Fibroblast of pulmonary artery (primary cell): ENCODE data around the gene GLRX3.

Experiments
- DNase-seq: peaks from one replicate; pipeline ENCODE4 v3.0.0-alpha.2; 2010; ENCODE audit warnings: low read depth
- H3K4me3 ChIP-seq: replicated peaks from 2 replicates; pipeline ENCODE4 v1.5.1; 2011; ENCODE audit warnings: low read depth, mild to moderate bottlenecking, control low read depth, low read length, moderate library complexity
- TF ChIP-seq, protein P1 (sequence below): IDR thresholded peaks from 2 replicates; pipeline ENCODE4 v1.5.1; 2011; ENCODE audit warnings: mild to moderate bottlenecking, control low read depth, low read length, inconsistent platforms; ENCODE audit errors: missing control alignments

GLRX3 gene

DNA sequence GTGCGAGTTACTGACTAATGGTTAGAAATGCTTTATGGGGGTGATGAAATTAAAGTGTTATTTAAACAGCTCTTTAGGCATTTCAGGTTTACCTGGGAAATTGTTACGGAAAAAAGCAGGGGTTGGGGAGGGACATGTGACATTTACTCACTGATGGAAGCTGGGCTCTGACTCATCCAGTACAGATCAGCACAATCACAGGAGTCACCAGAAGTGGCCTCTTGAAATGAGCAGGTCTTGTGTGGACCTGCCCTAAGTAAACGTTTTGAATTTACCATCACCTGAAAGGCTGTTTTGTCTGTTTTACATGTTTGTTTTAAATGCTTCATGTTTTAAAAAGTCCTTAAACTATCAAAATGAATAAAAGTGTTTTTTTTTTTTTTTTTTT, 2.3 kb downstream of the GLRX3 start:
- DNase-seq: peak; percentile 40
- peak overlapping the region; percentile 12 for H3K4me3 ChIP-seq
- TF ChIP-seq, protein P1, sequence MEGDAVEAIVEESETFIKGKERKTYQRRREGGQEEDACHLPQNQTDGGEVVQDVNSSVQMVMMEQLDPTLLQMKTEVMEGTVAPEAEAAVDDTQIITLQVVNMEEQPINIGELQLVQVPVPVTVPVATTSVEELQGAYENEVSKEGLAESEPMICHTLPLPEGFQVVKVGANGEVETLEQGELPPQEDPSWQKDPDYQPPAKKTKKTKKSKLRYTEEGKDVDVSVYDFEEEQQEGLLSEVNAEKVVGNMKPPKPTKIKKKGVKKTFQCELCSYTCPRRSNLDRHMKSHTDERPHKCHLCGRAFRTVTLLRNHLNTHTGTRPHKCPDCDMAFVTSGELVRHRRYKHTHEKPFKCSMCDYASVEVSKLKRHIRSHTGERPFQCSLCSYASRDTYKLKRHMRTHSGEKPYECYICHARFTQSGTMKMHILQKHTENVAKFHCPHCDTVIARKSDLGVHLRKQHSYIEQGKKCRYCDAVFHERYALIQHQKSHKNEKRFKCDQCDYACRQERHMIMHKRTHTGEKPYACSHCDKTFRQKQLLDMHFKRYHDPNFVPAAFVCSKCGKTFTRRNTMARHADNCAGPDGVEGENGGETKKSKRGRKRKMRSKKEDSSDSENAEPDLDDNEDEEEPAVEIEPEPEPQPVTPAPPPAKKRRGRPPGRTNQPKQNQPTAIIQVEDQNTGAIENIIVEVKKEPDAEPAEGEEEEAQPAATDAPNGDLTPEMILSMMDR: no peak

DNA sequence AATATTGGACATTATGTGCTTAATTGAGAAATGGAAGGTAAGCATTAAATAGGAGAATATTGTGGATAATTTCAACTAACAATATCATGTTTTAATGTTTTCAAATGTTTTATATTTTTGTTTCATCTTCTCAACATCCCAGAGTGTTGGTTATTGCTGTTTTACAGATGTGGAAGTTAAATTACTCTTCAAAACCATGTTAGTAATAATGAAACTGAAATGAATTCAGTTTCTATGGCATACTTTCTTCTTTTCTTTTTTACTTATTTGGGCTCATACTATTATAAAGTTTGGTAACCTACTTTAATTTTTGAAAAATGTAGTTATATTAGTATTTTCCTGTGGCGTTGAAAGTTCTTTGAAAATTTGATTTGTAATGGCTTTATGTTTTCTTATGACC, 4.2 kb downstream of the GLRX3 start:
- DNase-seq: no peak
- TF ChIP-seq, protein P1: no peak
- no peak overlapping the region for H3K4me3 ChIP-seq

DNA sequence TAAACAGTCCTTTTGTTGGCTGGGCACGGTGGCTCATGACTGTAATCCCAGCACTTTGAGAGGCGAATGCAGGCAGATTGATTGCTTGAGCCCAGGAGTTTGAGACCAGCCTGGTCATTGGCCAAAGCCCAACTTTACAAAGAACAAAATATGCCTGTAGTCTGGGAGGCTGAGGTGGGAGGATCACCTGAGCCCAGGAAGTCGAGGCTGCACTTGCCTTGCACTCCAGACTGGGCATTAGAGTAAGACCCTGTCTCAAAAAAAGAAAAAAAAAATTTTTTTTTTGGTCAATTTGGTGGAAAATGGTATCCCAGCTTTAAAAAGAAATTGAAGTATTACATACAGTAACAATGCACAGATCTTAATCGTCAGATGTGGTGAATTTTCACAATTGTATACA, 4.8 kb downstream of the GLRX3 start:
- H3K4me3 ChIP-seq: no peak overlapping the region
- no peak for DNase-seq
- TF ChIP-seq, protein P1: no peak

DNA sequence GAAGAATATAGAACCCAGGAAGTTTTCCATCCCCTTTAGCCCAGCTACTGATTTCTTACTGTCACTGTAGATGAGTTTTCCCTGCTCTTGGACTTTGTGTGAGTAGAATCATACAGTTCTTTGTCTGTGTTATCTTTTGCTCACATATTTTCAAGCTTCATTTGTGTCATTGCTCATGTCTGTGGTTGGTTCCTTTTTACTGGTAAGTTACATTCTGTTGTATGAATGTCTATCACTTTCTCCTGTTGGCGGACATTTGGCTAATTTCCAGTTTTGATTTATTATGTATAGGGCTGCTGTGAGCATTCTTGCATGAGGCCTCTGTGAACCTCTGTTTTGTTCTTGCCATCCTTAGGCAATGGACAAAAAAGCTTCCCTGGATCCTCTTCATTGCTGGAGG, 5.3 kb downstream of the GLRX3 start:
- TF ChIP-seq, protein P1: no peak
- DNase-seq: peak; percentile 42

DNA sequence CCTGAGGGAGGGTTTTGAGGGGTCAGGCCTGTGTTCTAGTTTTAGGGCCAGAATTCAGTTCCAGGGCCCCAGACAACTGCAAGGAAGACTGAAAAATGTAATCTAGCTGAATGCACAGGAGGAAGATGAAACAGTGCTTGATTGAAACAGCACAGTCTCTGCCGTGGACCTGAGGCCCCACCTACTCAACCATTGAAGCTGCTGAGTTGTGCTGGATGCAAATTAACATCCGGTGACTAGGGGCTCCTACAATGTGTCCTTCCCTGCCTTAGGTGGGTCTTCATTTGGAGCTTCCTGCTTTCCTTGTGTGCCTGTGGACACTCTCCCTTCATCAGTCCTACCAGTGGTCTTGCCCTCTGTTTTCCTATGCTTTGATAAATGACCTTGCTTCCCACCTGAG, 5.7 kb downstream of the GLRX3 start:
- TF ChIP-seq, protein P1: no peak
- no peak for DNase-seq
- H3K4me3 ChIP-seq: no peak overlapping the region

More for the DNA sequence above, 5.3 kb downstream of the GLRX3 start:
- H3K4me3 ChIP-seq: no peak overlapping the region

DNA sequence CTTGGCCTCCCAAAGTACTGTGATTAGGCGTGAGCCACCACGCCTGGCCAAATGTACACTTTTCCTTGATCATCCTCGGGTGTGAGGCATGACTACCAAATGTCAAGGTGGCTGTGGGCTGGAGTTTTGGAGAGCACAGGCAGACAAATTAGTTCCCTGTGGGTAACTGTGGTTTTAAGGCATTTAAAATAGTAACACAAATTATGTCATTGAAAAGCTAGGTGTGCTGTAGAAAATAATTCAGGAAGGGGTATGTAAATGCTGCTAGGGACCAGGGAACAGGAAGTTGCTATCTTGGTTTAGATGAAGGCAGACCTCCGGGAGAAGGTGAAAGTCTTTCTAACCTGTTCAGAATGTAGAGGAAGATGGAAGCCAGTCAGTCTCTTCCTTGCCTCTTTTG, 9.9 kb downstream of the GLRX3 start:
- H3K4me3 ChIP-seq: no peak overlapping the region
- TF ChIP-seq, protein P1: no peak
- DNase-seq: no peak

DNA sequence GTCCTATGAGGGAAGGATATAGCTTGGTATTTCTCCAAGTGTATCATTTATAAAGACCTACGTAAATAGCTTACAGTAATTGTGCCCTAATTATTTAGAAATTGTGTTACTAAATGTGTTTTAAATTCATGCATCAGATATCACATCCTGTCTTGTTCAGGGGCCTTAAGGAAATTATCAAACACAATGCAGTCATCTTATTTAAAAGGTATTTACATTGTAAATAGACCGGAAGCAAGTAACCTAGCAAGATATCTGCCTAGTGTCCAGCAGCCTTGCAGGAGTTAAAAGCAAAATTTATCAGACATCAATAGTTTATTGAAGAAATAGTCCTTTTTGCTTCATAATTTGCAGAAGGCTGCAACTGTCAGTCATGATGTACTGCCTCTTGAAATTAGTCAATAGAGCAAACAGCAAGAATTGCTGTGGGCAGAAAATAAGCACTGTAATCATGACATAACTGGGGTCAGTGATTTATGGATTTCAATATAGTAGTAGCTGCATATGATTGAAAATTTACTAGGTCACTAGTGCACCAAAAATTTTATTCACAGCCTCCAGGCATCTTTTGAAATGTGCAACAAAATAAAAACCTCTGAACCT, 23.1 kb downstream of the GLRX3 start:
- TF ChIP-seq, protein P1: no peak
- H3K4me3 ChIP-seq: no peak overlapping the region
- no peak for DNase-seq
